ENCODE data around the gene SRP54.
A peak's percentile ranks its signal among the peaks of the same experiment; 100 is the strongest.
"Not testable (repeated sequence)": the region's sequence is repeated elsewhere in the genome, so short reads cannot be mapped to it uniquely, and the experiment has no call there.

Gene SRP54

GRCh38 chr14:34985740-34986139 is 2.9 kb downstream of the SRP54 start:
- no peak for DNase-seq

GRCh38 chr14:34987180-34987579 is 4.4 kb downstream of the SRP54 start:
- no peak for DNase-seq

DNA sequence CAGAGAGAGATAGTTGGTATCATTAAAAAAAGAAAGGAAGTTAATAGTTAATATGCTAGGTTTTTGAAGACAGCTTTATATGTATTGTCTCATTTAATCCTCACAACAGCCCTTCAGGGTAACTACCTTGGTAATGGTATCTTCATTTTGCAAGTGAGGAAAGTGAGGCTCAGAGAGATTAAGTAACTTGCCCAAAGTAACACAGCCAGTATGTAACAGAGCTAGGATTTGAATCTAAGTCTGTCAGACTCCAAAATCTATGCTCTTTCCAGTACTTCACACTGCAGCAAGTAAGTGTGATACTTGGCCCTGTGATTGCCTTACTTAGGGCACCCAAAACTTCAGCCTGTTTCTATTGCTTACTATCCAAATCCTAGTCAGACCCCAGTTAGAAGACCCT is 7.0 kb downstream of the SRP54 start:
- DNase-seq: no peak

DNA sequence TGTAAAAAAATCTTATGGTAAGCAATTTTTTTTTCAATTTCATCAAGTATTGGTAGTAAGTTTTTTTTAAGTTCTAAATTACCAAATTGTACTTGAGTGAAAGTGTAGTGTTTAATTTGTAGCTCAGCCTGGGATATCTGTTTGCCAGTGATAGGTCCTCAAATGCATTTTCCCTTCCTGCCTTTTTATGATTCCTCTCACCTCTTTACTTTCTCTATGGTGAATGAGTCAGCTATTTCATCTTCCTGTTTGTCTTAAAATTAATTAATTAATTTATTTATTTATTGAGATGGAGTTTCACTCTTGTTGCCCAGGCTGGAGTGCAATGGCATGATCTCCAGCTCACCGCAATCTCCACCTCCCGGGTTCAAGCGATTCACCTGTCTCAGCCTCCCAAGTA is 10.6 kb downstream of the SRP54 start:
- DNase-seq: no peak

- DNase-seq: no peak
Measured at GRCh38 chr14:34994668-34995067, 11.9 kb downstream of the SRP54 start.

- DNase-seq: no peak
Measured at GRCh38 chr14:34997762-34998161, 15.0 kb downstream of the SRP54 start.

DNA sequence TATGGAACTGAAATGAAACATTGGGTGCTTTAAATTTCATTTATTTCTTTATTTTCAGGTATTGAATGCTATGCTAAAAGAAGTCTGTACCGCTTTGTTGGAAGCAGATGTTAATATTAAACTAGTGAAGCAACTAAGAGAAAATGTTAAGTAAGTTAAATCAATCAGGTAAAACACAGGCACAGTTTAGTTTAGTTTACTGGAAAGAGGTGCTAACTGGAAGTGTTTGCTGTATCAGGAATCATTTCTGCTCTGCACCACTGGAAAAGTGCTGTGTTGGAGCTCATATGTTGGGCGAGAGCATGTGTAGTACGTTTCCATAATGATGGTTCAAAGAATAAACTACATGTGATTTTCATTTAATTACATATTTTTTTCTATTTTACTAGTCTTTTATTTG is 16.7 kb downstream of the SRP54 start:
- DNase-seq: no peak

GRCh38 chr14:35001621-35002020 is 18.8 kb downstream of the SRP54 start:
- DNase-seq: no peak

DNA sequence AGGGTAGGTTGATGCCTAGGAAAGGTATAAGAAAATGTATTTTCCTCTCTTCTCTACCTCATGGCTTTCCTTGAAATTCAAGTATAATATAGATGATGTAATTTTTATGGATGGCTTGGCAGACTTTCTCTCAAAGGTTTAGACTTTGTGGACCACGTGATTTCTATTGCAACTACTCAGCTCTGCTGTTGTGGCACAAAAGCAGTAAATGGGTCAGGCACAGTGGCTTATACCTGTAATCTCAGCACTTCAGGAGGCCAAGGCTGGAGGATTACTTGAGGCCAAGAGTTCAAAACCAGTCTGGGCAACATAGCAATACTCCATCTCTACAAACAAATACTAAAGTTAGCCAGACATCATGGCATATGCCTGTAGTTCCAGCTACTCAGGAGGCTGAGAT is 22.0 kb downstream of the SRP54 start:
- DNase-seq: no peak

DNA sequence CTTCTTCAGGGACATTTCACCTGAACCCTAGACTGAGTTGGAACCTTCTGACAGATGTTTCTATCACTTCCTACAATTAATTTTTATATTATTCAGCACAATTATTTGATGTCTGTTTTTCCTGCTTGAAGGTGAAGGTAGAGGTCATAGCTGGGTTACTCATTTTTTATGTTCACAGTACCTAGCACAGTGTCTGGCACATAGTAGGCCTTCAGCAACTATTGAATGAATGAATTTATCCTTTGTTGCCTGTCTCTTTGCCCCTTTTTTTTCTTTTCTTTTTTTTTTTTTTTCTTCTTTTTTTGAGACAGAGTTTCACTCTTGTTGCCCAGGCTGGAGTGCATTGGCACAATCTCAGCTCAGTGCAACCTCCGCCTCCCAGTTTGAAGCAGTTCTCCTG is 33.8 kb downstream of the SRP54 start:
- no peak for DNase-seq

GRCh38 chr14:35020713-35021112 is 37.9 kb downstream of the SRP54 start:
- no peak for DNase-seq

- DNase-seq: no peak
Measured at GRCh38 chr14:35028435-35028834, 45.6 kb downstream of the SRP54 start.

DNA sequence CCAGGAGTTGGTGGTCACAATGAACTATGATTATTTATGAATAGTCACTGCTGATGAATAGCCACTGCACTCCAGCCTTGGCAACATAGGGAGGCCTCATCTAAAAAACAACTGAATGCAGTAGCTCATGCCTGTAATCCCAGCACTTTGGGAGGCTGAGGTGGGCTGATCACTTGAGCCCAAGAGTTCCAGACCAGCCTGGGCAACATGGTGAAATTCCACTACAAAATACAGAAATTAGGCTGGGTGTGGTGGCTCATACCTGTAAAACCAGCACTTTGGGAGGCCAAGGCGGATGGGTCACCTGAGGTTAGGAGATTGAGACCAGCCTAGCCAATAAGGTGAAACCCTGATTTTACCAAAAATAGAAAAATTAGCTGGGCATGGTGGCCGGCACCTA is 49.8 kb downstream of the SRP54 start:
- DNase-seq: no peak

GRCh38 chr14:35034440-35034833 is 51.6 kb downstream of the SRP54 start:
- no peak for DNase-seq

DNA sequence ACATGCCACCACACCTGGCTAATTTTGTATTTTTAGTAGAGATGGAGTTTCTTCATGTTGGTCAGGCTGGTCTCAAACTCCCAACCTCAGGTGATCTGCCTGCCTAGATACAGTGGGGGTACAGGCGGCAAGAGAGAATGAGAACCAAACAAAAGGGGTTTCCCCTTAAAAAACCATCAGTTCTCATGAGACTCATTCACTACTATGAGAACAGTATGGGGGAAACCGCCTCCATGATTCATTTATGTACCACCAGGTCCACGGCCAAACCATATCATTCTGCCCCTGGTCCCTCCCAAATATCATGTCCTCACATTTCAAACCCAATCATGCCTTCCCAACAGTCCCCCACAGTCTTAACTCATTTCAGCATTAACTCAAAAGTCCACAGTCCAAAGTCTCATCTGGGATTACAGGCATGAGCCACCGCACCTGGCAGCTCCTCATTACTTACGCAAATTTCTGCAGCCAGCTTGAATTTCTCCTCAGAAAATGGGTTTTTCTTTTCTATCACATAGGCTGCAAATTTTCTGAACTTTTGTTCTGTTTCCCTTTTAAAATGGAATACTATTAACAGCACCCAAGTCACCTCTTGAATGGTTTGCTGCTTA is 52.3 kb downstream of the SRP54 start:
- not testable (repeated sequence) for DNase-seq

- DNase-seq: not testable (repeated sequence)
Measured at GRCh38 chr14:35038312-35038711, 55.5 kb downstream of the SRP54 start.

GRCh38 chr14:35042632-35043031 is 59.8 kb downstream of the SRP54 start:
- no peak for DNase-seq

DNA sequence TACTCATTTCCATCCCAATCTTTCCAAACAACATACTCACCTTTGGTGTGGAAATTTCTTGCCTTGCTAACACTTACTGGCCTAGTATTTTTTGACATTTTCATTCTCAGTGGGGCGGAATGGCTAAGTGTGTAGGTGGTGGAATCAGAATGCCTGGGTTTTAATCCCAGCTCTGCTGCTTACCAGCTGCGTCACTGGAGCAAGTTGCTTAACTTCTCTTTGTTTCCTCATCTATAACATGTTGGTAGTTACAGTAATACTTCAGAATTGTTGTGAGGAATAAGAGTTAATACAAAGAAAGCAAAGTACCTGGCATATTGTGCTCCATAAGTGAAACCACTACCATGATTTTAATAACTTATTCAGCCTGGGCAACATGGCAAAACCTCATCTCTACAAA is 60.3 kb downstream of the SRP54 start:
- DNase-seq: no peak

- peak in 1 of 6 experiments; percentile 53 for DNase-seq
Measured at GRCh38 chr14:35044939-35045797, 62.4 kb downstream of the SRP54 start.

DNA sequence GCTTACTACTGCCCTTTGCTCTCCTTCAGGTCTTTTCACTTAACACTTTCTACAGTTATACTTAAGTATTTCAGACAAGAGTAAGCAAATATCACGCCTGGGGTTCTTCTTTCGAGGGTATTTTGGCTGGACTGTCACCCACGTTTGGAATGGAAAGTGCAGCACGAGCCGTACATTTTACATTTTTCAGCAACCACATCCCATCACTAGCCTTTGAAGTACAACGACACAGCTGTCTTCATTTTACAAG is 62.9 kb downstream of the SRP54 start:
- no peak for DNase-seq

DNA sequence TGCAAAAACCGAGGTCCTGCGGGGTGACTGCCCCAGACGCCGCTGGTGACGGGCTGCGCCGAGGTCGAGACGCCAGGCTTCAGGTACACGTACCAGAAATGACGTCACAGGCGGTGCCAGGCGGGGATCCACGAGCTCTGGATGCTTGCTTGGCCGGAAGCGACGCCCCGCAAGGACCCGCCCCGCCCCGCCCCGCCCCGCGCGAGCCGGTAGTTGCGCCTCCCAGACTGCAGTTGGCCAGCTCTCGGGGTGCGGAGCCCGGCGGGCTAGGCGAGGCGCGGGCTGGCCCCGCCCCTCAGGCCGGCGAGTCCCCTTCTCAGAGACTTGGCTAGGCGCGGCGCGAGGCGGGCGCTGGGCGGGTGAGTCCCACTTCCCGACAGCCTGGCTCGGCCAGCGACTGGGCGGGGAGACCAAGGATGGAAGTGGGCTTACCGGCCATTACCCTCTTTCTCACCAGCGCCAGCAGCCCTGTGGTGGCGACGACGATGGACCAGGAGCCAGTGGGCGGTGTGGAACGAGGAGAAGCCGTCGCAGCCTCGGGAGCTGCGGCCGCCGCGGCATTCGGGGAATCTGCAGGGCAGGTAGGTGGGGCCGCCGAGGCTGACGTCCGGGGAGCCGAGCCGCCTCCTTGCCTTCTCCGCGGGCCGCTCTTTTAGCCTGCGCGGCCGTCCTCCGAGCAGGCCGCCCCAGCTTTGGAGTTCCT is 63.4 kb downstream of the SRP54 start, which contains the start of gene FAM177A1:
Gene FAM177A1, plus strand, starts transcription at position 225 of the 703 bp plus-strand sequence. Its CDS starts 192 bp downstream, at position 417.
- DNase-seq: peak; percentile 96 to 99 (median 98)

- peak in 4 of 6 experiments; percentile 47 to 78 (median 61) for DNase-seq
Measured at GRCh38 chr14:35046751-35047536, 64.2 kb downstream of the SRP54 start.

- DNase-seq: no peak
Measured at GRCh38 chr14:35047976-35048513, 65.3 kb downstream of the SRP54 start.
